ENCODE results near the gene CDH2. TPM values are rescaled to one million over a fixed set of nuclear protein-coding genes. Genes with fewer than 3 reads are reported as not detected.

CDH2 gene
- 3.3 TPM for total RNA-seq
- polyA plus RNA-seq (ENCODE audit: insufficient read depth in 1 of 8, insufficient read length in 8 of 8, low replicate concordance in 1 of 8): 10 to 100 TPM in 1 of 8 donors, 1 to 10 TPM in 7; 3.7 to 10.0 (median 6.2) TPM
- long read RNA-seq, donor 1: 0 reads
- long read RNA-seq, donor 2: 0 reads
- long read RNA-seq, donor 3, full-length matches to known transcripts: 2 of 2 reads
- long read RNA-seq, donor 3, partial matches to known transcripts: 0 of 2 reads
- long read RNA-seq, donor 3, other reads (novel, unspliced or antisense): 0 of 2 reads
- long read RNA-seq, donor 4, full-length matches to known transcripts: 1 of 1 reads
- long read RNA-seq, donor 4, partial matches to known transcripts: 0 of 1 reads
- long read RNA-seq, donor 4, other reads (novel, unspliced or antisense): 0 of 1 reads
- long read RNA-seq, donor 5: 0 reads
- long read RNA-seq, donor 6, full-length matches to known transcripts: 1 of 1 reads
- long read RNA-seq, donor 6, partial matches to known transcripts: 0 of 1 reads
- long read RNA-seq, donor 6, other reads (novel, unspliced or antisense): 0 of 1 reads
- long read RNA-seq, donor 7, full-length matches to known transcripts: 1 of 1 reads
- long read RNA-seq, donor 7, partial matches to known transcripts: 0 of 1 reads
- long read RNA-seq, donor 7, other reads (novel, unspliced or antisense): 0 of 1 reads
- long read RNA-seq, donor 8: 0 reads
- long read RNA-seq, donor 9, full-length matches to known transcripts: 1 of 1 reads
- long read RNA-seq, donor 9, partial matches to known transcripts: 0 of 1 reads
- long read RNA-seq, donor 9, other reads (novel, unspliced or antisense): 0 of 1 reads
- long read RNA-seq, donor 10: 0 reads
- long read RNA-seq, donor 11: 0 reads

DNA sequence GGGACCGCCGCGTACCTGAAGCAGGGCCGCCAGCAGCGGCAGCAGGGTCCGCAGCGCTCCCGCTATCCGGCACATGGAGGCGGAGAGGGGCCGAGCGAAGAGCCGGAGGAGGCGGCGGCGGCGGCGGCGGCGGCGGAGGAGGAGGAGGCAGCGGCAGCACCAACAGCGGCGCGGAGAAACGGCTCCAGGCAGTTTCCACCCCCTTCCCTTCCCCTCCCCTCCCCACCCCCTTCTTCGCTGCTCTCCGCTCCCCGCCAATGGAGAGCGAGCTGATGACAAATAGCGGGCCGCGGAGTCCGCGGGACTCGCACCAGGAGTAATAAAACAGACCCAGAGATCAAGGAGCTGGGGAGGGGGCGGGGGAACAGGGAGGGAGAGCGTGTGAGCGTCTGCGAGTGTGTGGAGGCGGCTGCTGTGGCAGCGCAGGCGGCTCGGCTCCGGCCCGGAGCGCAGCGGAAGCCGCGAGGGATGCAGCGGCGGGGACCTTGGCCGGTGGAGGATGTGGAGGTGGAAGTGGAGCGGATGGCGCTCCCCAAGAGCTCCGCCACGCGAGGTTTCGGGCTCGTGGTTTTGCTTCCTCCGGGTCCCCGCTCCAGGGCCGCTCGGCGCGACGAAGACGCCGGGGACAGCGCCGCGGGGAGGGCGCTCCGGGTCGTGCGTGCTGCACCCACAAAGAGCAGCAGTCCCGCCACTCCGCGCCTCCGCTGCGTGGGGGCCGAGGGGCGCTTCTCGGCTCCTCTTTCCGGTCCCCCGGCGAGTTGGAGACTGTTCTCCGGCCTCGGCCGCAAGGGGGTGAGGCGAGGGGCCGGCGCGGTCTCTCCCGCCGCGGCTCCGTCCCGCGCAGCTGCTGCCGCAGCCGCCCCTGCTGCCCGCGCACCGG, at the start of gene CDH2:
CDH2 (minus strand) TSS at position 183 of the 880 bp plus-strand sequence; CDS start at position 75, 108 bp downstream.
- H3K27me3 ChIP-seq (ENCODE audit: control insufficient read depth, insufficient read depth, low read length): peaks cover 28% of the 10 kb centered on the region
- under 1% methylated on average over 97 of the region's 105 CpGs for WGBS (ENCODE audit: insufficient coverage)

DNA sequence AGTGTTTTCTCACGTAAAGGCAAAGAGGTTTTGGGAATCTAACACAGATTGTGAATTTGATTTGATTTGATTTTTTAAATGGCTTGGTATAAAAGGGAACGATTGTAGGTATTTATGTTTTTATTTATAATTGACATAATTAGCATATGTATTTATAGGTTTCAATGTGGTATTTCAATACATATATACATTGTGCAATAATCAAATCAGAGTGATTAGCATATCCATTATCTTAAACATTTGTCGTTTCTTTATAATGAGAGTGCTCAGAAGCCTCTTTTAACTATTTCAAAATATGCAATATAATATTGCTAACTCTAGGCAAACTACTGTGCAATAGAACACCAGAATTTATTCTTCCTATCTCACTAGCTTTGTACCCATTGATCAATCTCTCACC, 35.1 kb upstream of the CDH2 start:
- 100% methylated on average over 1 of the region's 3 CpGs for WGBS (ENCODE audit: insufficient coverage)

More for the DNA sequence above, at the start of gene CDH2:
- Histone ChIP-seq H3K4me1 (ENCODE audit: control insufficient read depth, insufficient read depth, low read length) (peaks cover 18% of the 10 kb centered on the region), H3K36me3 (ENCODE audit: control insufficient read depth, insufficient read depth, low read length) (no peaks in the 10 kb centered on the region), H3K9me3 (replicated peaks; ENCODE audit: control insufficient read depth, low read depth, low read length) (no peaks in the 10 kb centered on the region), H3K4me3 (ENCODE audit: low read length) (peak within 1 kb of the TSS; percentile 54), H3K27ac (ENCODE audit: low read length) (no peak within 1 kb of the TSS)
- peak; percentile 91 for DNase-seq

DNA sequence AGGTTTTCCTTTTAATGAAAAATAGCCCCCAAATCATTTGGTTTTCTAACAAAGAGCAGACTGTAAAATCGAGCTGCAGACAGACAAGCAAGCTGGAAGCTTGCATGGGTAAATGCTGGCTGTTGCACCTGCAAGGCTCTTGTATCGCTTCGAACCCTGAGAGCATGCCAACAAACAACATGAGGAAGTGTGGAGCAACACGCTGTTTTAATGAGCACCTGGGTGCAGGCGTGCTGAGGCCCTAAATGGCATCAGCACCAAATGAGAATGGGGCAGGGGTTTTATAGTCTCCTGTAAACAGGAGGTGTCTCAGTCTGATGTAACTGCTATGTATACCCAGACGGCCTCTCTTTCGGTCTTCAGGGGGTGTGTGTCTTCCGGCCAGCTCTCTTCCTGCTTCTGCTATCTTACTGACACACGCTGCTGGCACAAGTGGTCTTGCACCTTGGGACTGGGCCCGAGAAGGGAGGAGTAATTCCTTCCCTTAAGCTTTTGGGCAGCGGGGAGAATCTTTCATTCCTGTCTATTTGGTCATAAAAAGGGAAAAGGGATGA, 31.9 kb upstream of the CDH2 start:
- Histone ChIP-seq H3K4me3 (ENCODE audit: low read length) (no peak overlapping the region), H3K27ac (ENCODE audit: low read length) (no peak overlapping the region), H3K4me1 (ENCODE audit: control insufficient read depth, insufficient read depth, low read length) (no peaks in the 10 kb centered on the region), H3K27me3 (ENCODE audit: control insufficient read depth, insufficient read depth, low read length) (no peaks in the 10 kb centered on the region), H3K36me3 (ENCODE audit: control insufficient read depth, insufficient read depth, low read length) (no peaks in the 10 kb centered on the region), H3K9me3 (replicated peaks; ENCODE audit: control insufficient read depth, low read depth, low read length) (no peaks in the 10 kb centered on the region)
- DNase-seq: no peak
- WGBS (ENCODE audit: insufficient coverage): 71% methylated on average over 4 of the region's 11 CpGs

More for the DNA sequence above, 35.1 kb upstream of the CDH2 start:
- no peak overlapping the region for H3K4me3 ChIP-seq (ENCODE audit: low read length)
- no peaks in the 10 kb centered on the region for H3K4me1 ChIP-seq (ENCODE audit: control insufficient read depth, insufficient read depth, low read length)
- DNase-seq: no peak
- no peaks in the 10 kb centered on the region for H3K27me3 ChIP-seq (ENCODE audit: control insufficient read depth, insufficient read depth, low read length)
- no peak overlapping the region for H3K27ac ChIP-seq (ENCODE audit: low read length)
- H3K36me3 ChIP-seq (ENCODE audit: control insufficient read depth, insufficient read depth, low read length): no peaks in the 10 kb centered on the region
- H3K9me3 ChIP-seq (replicated peaks; ENCODE audit: control insufficient read depth, low read depth, low read length): no peaks in the 10 kb centered on the region

DNA sequence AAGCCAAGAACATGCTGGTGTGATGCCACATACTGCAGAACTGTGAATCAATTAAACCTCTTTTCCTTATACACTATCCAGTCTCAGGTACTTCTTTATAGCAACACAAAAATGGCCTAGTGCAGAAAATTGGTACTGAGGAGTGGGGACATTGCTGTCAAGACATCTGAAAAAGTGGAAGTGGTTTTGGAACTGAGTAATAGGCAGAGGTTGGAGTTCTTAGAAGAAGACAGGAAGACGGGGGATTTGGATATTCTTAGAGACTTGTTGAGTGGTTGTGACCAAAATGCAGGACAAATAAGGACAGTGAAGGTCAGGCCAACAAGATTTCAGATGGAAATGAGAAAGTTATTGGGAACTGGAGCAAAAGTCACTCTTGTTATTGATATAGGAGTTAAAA, 31.3 kb upstream of the CDH2 start:
- no peak overlapping the region for H3K4me3 ChIP-seq (ENCODE audit: low read length)
- H3K9me3 ChIP-seq (replicated peaks; ENCODE audit: control insufficient read depth, low read depth, low read length): no peaks in the 10 kb centered on the region
- H3K36me3 ChIP-seq (ENCODE audit: control insufficient read depth, insufficient read depth, low read length): no peaks in the 10 kb centered on the region
- no peak for DNase-seq
- no peaks in the 10 kb centered on the region for H3K27me3 ChIP-seq (ENCODE audit: control insufficient read depth, insufficient read depth, low read length)
- 64% methylated on average over 1 of the region's 1 CpG for WGBS (ENCODE audit: insufficient coverage)
- no peak overlapping the region for H3K27ac ChIP-seq (ENCODE audit: low read length)
- no peaks in the 10 kb centered on the region for H3K4me1 ChIP-seq (ENCODE audit: control insufficient read depth, insufficient read depth, low read length)

GRCh38 chr18:28204154-28204553, 27.2 kb upstream of the CDH2 start:
- no peak for DNase-seq
- Histone ChIP-seq H3K4me3 (ENCODE audit: low read length) (no peak overlapping the region), H3K36me3 (ENCODE audit: control insufficient read depth, insufficient read depth, low read length) (no peaks in the 10 kb centered on the region), H3K27ac (ENCODE audit: low read length) (no peak overlapping the region), H3K27me3 (ENCODE audit: control insufficient read depth, insufficient read depth, low read length) (no peaks in the 10 kb centered on the region), H3K9me3 (replicated peaks; ENCODE audit: control insufficient read depth, low read depth, low read length) (no peaks in the 10 kb centered on the region), H3K4me1 (ENCODE audit: control insufficient read depth, insufficient read depth, low read length) (no peaks in the 10 kb centered on the region)
- no CpG with 5 or more reads among the region's 1 CpG for WGBS (ENCODE audit: insufficient coverage)

DNA sequence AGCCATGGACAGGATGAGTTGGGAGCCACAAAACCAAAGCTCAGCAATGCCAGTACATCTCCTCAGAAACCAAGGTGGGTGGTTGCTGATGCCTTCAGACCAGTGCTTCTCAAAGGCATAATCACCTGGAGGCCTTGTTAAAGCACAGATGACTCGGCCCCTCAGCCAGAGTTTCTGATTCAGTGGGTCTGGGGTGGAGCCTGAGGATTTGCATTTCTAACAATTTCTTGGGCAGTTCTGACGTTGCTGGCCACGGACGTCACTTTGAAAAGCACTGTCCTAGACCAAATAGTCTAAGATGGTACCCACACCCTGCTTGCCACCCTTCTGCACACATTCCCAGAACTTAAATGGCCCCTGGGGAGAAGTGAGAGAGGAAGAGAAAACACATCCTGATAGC, 24.1 kb upstream of the CDH2 start:
- Histone ChIP-seq H3K27me3 (ENCODE audit: control insufficient read depth, insufficient read depth, low read length) (no peaks in the 10 kb centered on the region), H3K4me3 (ENCODE audit: low read length) (no peak overlapping the region), H3K36me3 (ENCODE audit: control insufficient read depth, insufficient read depth, low read length) (no peaks in the 10 kb centered on the region), H3K4me1 (ENCODE audit: control insufficient read depth, insufficient read depth, low read length) (no peaks in the 10 kb centered on the region), H3K27ac (ENCODE audit: low read length) (no peak overlapping the region), H3K9me3 (replicated peaks; ENCODE audit: control insufficient read depth, low read depth, low read length) (no peaks in the 10 kb centered on the region)
- WGBS (ENCODE audit: insufficient coverage): 89% methylated on average over 1 of the region's 4 CpGs
- DNase-seq: no peak

DNA sequence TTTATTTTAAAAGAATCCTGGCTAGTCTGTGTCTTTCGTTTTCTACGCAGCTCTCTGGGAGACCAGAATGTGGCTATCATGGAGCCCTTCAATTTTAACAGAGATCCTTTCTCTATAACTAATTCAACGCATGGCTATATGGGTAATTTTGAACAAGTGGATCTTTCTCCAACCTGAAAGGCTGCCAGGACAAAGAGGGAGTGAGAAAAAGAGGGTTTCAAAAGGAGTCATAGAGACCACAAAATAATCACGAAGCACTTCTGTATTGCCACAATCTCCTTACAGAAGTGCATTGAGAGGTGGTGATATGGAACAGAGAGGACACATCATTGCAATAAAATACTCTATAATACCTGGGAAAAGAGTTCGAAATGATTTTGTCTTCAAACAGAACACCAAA, 21.7 kb upstream of the CDH2 start:
- Histone ChIP-seq H3K27me3 (ENCODE audit: control insufficient read depth, insufficient read depth, low read length) (no peaks in the 10 kb centered on the region), H3K36me3 (ENCODE audit: control insufficient read depth, insufficient read depth, low read length) (no peaks in the 10 kb centered on the region), H3K4me1 (ENCODE audit: control insufficient read depth, insufficient read depth, low read length) (no peaks in the 10 kb centered on the region), H3K4me3 (ENCODE audit: low read length) (no peak overlapping the region), H3K27ac (ENCODE audit: low read length) (no peak overlapping the region), H3K9me3 (replicated peaks; ENCODE audit: control insufficient read depth, low read depth, low read length) (no peaks in the 10 kb centered on the region)
- WGBS (ENCODE audit: insufficient coverage): no CpG with 5 or more reads among the region's 5 CpGs
- no peak for DNase-seq

- Histone ChIP-seq H3K9me3 (replicated peaks; ENCODE audit: control insufficient read depth, low read depth, low read length) (no peaks in the 10 kb centered on the region), H3K4me1 (ENCODE audit: control insufficient read depth, insufficient read depth, low read length) (no peaks in the 10 kb centered on the region), H3K36me3 (ENCODE audit: control insufficient read depth, insufficient read depth, low read length) (no peaks in the 10 kb centered on the region), H3K27ac (ENCODE audit: low read length) (no peak overlapping the region), H3K4me3 (ENCODE audit: low read length) (no peak overlapping the region), H3K27me3 (ENCODE audit: control insufficient read depth, insufficient read depth, low read length) (no peaks in the 10 kb centered on the region)
- DNase-seq: no peak
- WGBS (ENCODE audit: insufficient coverage): 60% methylated on average over 1 of the region's 6 CpGs
Measured at GRCh38 chr18:28193177-28193778, 16.3 kb upstream of the CDH2 start.

GRCh38 chr18:28189400-28190239, 12.7 kb upstream of the CDH2 start:
- Histone ChIP-seq H3K36me3 (ENCODE audit: control insufficient read depth, insufficient read depth, low read length) (no peaks in the 10 kb centered on the region), H3K27ac (ENCODE audit: low read length) (no peak overlapping the region), H3K4me1 (ENCODE audit: control insufficient read depth, insufficient read depth, low read length) (no peaks in the 10 kb centered on the region), H3K4me3 (ENCODE audit: low read length) (no peak overlapping the region), H3K9me3 (replicated peaks; ENCODE audit: control insufficient read depth, low read depth, low read length) (no peaks in the 10 kb centered on the region), H3K27me3 (ENCODE audit: control insufficient read depth, insufficient read depth, low read length) (no peaks in the 10 kb centered on the region)
- no CpG with 5 or more reads among the region's 5 CpGs for WGBS (ENCODE audit: insufficient coverage)
- peak; percentile 7 for DNase-seq
